Liver (tissue), 9 donors: Measurements from ENCODE around the gene RHBDD3. TPM values are rescaled to one million over a fixed set of nuclear protein-coding genes. Genes with fewer than 3 reads are reported as not detected.

Source experiments
- DNase-seq: peaks from one replicate; pipeline ENCODE4 v3.0.0-alpha.2; 2017; ENCODE audit warnings: low spot score
- H3K27ac ChIP-seq, 2 donors: one replicate each; pipeline ENCODE4 v1.7.0; 2013; ENCODE audit warnings: inconsistent platforms in 2 of 2, low read length in 2 of 2, control low read depth in 1 of 2, low read depth in 1 of 2, mild to moderate bottlenecking in 1 of 2
- H3K27me3 ChIP-seq, 4 donors: one replicate each; pipeline versions ENCODE4 v1.6.1 to v1.7.0; 2013; ENCODE audit warnings: low read length in 3 of 4, inconsistent platforms in 1 of 4, mild to moderate bottlenecking in 1 of 4, moderate library complexity in 1 of 4; ENCODE audit not compliant: control insufficient read depth in 4 of 4, insufficient read depth in 4 of 4
- H3K36me3 ChIP-seq, 4 donors: one replicate each; pipeline versions ENCODE4 v1.6.1 to v1.7.0; 2013; ENCODE audit warnings: low read length in 3 of 4, mild to moderate bottlenecking in 3 of 4, low read depth in 1 of 4, moderate library complexity in 1 of 4; ENCODE audit not compliant: control insufficient read depth in 4 of 4, insufficient read depth in 3 of 4
- H3K4me1 ChIP-seq, 4 donors: one replicate each; pipeline versions ENCODE4 v1.6.1 to v1.7.0; 2013; ENCODE audit warnings: low read length in 3 of 4, mild to moderate bottlenecking in 3 of 4, moderate library complexity in 1 of 4; ENCODE audit not compliant: control insufficient read depth in 4 of 4, insufficient read depth in 4 of 4
- H3K4me3 ChIP-seq, 3 donors: one replicate each; pipeline versions ENCODE4 v1.6.1 to v1.7.0; 2013; ENCODE audit warnings: low read length in 3 of 3, control low read depth in 1 of 3, low read depth in 1 of 3, mild to moderate bottlenecking in 1 of 3
- H3K9ac ChIP-seq, 2 donors: one replicate each; pipeline ENCODE4 v1.7.0; 2013; ENCODE audit warnings: low read length in 2 of 2, mild to moderate bottlenecking in 2 of 2, moderate library complexity in 2 of 2, control low read depth in 1 of 2, low read depth in 1 of 2
- H3K9me3 ChIP-seq, 4 donors: one replicate each; pipeline versions ENCODE4 v1.6.1 to v1.7.0; 2013; ENCODE audit warnings: low read length in 3 of 4; ENCODE audit not compliant: control insufficient read depth in 4 of 4
- EGR1 ChIP-seq, 2 donors: IDR thresholded peaks; 2 replicates each; pipeline ENCODE4 v1.6.1; 2016 to 2018; ENCODE audit warnings: antibody characterized with exemption in 2 of 2, low read depth in 2 of 2
- FOXA1 ChIP-seq: IDR thresholded peaks from 2 replicates; pipeline ENCODE4 v1.6.1; 2016; ENCODE audit warnings: antibody characterized with exemption
- GABPA ChIP-seq, 2 donors: IDR thresholded peaks in 1 of 2; conservative IDR thresholded peaks in 1 of 2; 2 replicates each; pipeline ENCODE4 v1.6.1; 2016; ENCODE audit warnings: antibody characterized with exemption in 2 of 2, mild to moderate bottlenecking in 1 of 2, moderate library complexity in 1 of 2
- HNF4A ChIP-seq, 2 donors: conservative IDR thresholded peaks; 2 replicates each; pipeline ENCODE4 v1.6.1; 2016; ENCODE audit warnings: antibody characterized with exemption in 2 of 2, mild to moderate bottlenecking in 2 of 2
- HNF4G ChIP-seq: IDR thresholded peaks from 2 replicates; pipeline ENCODE4 v1.6.1; 2016; ENCODE audit warnings: antibody characterized with exemption
- SP1 ChIP-seq: IDR thresholded peaks from 2 replicates; pipeline ENCODE4 v1.6.1; 2018; ENCODE audit warnings: antibody characterized with exemption, mild to moderate bottlenecking
- TAF1 ChIP-seq: conservative IDR thresholded peaks from 2 replicates; pipeline ENCODE4 v1.6.1; 2016; ENCODE audit warnings: antibody characterized with exemption, mild to moderate bottlenecking
- YY1 ChIP-seq: IDR thresholded peaks from 2 replicates; pipeline ENCODE4 v1.6.1; 2016; ENCODE audit warnings: antibody characterized with exemption, mild to moderate bottlenecking
- WGBS: extraction: QIAGEN DNeasy Blood & Tissue Kit; methylation state at CpG from one replicate; pipeline ENCODE4 v1.1.7; 2013; 5-methylcytosine and 5-hydroxymethylcytosine counted together
- polyA plus RNA-seq, 2 donors: library from polyadenylated mRNA; stranded (reverse) in 1 of 2; unstranded in 1 of 2; fragments of 200-250 nt in 1 of 2; fragments of >200 nt in 1 of 2; fragmentation: Nextera tagmentation in 1 of 2; extraction: Ambion mirVana in 1 of 2; gene quantifications; one replicate each; pipeline versions ENCODE4 v1.2.1 to v1.2.3, GENCODE V29; 2013 to 2015
- total RNA-seq, 2 donors: library from RNA; depleted of rRNA; stranded (reverse); fragments of >200 nt; gene quantifications; one replicate each; pipeline ENCODE4 v1.2.3, GENCODE V29; 2014
- TF ChIP-seq, protein P1 (sequence below): IDR thresholded peaks from 2 replicates; pipeline ENCODE4 v1.6.1; 2016; ENCODE audit warnings: antibody characterized with exemption
- TF ChIP-seq, protein P2 (sequence below): fragments of 150-350 bp; IDR thresholded peaks from 2 replicates; pipeline ENCODE4 v1.5.1; 2017; ENCODE audit warnings: improper control_type of control experiment, low read depth, low read length; ENCODE audit not compliant: missing input control
- TF ChIP-seq, protein P3 (sequence below): IDR thresholded peaks from 2 replicates; pipeline ENCODE4 v1.6.1; 2016; ENCODE audit warnings: antibody characterized with exemption
- donor health status: healthy.
- donor health status: healthy.
- donor health status: healthy.
- donor health status: healthy.
- donor health status: healthy.

Gene RHBDD3
- total and polyA plus RNA-seq, 4 donors, result 14.3 to 26.5 (median 18.3) TPM

DNA sequence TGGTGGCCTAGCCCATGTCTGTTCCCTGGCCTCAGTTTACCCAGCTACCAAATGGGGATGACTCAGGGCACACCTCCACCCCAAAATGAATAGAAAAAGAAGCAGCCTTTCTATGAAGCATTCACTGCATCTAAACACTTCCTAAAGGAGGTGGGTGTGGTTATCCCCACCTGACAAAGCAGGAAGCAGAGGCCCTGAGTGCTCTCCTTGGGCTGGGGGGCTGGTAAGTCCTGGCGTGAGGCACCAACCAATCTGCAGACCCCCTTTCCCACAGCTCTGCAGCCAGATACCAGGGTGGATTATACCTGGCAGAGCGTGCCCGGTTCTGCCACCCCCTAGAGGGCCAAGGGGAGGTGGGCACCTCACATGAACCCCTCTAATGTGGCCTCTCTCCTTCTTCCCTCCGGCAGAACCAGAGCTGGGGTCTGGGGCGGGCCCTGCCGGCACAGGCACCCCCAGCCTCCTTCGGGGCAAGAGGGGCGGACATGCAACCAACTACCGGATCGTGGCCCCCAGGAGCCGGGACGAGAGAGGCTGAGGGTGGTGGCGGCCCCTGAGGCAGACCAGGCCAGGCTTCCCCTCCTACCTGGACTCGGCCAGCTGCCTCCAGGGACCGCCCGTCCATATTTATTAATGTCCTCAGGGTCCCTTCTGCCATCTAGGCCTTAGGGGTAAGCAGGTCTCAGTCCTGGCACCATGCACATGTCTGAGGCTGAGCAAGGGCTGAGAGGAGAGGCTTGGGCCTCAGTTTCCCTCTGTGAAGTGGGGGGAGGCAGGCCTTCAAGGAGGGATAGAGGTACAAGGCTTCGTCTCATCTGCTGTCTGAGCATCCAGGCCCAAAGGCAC is 9.2 kb downstream of the RHBDD3 start:
- TF ChIP-seq, protein P1, sequence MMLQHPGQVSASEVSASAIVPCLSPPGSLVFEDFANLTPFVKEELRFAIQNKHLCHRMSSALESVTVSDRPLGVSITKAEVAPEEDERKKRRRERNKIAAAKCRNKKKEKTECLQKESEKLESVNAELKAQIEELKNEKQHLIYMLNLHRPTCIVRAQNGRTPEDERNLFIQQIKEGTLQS, result no peak
- TF ChIP-seq YY1, result no peak
- TF ChIP-seq, protein P2, sequence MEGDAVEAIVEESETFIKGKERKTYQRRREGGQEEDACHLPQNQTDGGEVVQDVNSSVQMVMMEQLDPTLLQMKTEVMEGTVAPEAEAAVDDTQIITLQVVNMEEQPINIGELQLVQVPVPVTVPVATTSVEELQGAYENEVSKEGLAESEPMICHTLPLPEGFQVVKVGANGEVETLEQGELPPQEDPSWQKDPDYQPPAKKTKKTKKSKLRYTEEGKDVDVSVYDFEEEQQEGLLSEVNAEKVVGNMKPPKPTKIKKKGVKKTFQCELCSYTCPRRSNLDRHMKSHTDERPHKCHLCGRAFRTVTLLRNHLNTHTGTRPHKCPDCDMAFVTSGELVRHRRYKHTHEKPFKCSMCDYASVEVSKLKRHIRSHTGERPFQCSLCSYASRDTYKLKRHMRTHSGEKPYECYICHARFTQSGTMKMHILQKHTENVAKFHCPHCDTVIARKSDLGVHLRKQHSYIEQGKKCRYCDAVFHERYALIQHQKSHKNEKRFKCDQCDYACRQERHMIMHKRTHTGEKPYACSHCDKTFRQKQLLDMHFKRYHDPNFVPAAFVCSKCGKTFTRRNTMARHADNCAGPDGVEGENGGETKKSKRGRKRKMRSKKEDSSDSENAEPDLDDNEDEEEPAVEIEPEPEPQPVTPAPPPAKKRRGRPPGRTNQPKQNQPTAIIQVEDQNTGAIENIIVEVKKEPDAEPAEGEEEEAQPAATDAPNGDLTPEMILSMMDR, result no peak
- DNase-seq, result no peak
- H3K27me3 ChIP-seq, result no peaks in the 10 kb centered on the region
- no peak overlapping the region for H3K9ac ChIP-seq
- no peaks in the 10 kb centered on the region for H3K9me3 ChIP-seq
- H3K36me3 ChIP-seq, result peaks cover 0 to 8% (median 2%) of the 10 kb centered on the region in 4 donors
- H3K4me3 ChIP-seq, result no peak overlapping the region
- H3K27ac ChIP-seq, result no peak overlapping the region
- WGBS, result 97% methylated on average over 17 of the region's 17 CpGs
- no peaks in the 10 kb centered on the region for H3K4me1 ChIP-seq

DNA sequence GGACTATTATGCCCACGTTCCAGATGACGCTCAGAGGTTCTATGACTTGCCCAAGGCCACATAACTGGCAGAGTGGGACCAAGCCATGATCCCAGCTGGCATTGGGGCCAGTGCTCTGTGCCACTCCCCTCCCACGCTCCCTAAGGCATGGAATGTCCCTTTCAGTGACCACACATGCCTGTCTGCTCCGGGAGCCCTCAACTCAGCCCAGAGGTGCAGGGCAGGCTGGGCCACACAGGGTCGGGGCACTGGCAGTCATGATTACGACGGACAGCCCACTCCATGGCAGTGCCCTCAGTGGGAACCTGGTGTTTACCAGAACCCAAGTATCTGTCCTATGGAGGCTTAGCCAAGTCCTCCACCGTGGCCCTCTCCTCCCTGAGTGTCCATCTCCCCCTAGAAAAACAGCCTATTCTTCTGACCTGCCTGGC is 10.0 kb downstream of the RHBDD3 start:
- H3K9me3 ChIP-seq, result no peaks in the 10 kb centered on the region
- no peaks in the 10 kb centered on the region for H3K27me3 ChIP-seq
- DNase-seq, result no peak
- H3K4me1 ChIP-seq, result no peaks in the 10 kb centered on the region
- 81% methylated on average over 8 of the region's 8 CpGs for WGBS
- no peak overlapping the region for H3K27ac ChIP-seq
- TF ChIP-seq, protein P3, sequence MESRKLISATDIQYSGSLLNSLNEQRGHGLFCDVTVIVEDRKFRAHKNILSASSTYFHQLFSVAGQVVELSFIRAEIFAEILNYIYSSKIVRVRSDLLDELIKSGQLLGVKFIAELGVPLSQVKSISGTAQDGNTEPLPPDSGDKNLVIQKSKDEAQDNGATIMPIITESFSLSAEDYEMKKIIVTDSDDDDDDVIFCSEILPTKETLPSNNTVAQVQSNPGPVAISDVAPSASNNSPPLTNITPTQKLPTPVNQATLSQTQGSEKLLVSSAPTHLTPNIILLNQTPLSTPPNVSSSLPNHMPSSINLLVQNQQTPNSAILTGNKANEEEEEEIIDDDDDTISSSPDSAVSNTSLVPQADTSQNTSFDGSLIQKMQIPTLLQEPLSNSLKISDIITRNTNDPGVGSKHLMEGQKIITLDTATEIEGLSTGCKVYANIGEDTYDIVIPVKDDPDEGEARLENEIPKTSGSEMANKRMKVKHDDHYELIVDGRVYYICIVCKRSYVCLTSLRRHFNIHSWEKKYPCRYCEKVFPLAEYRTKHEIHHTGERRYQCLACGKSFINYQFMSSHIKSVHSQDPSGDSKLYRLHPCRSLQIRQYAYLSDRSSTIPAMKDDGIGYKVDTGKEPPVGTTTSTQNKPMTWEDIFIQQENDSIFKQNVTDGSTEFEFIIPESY, result no peak
- no peak for TF ChIP-seq GABPA (IDR thresholded peaks at IDR 0.05 in 1 of 2, conservative IDR thresholded peaks at IDR 0.05 in 1 of 2)
- TF ChIP-seq HNF4A (conservative IDR thresholded peaks at IDR 0.05), result no peak
- TF ChIP-seq, protein P2, result no peak
- TF ChIP-seq SP1, result no peak
- TF ChIP-seq EGR1 (IDR thresholded peaks at IDR 0.05; ENCODE audit: low read depth in 2 of 2), result no peak
- no peak for TF ChIP-seq TAF1
- no peak for TF ChIP-seq FOXA1
- no peak for TF ChIP-seq HNF4G
- TF ChIP-seq YY1, result no peak
- TF ChIP-seq, protein P1, result no peak
- peaks cover 0 to 8% (median 2%) of the 10 kb centered on the region in 4 donors for H3K36me3 ChIP-seq
- no peak overlapping the region for H3K9ac ChIP-seq
- H3K4me3 ChIP-seq, result no peak overlapping the region
